ENCODE measurements around the gene STAT6. TPM values are rescaled to one million over a fixed set of nuclear protein-coding genes. Genes with fewer than 3 reads are reported as not detected.

The STAT6 gene, protein sequence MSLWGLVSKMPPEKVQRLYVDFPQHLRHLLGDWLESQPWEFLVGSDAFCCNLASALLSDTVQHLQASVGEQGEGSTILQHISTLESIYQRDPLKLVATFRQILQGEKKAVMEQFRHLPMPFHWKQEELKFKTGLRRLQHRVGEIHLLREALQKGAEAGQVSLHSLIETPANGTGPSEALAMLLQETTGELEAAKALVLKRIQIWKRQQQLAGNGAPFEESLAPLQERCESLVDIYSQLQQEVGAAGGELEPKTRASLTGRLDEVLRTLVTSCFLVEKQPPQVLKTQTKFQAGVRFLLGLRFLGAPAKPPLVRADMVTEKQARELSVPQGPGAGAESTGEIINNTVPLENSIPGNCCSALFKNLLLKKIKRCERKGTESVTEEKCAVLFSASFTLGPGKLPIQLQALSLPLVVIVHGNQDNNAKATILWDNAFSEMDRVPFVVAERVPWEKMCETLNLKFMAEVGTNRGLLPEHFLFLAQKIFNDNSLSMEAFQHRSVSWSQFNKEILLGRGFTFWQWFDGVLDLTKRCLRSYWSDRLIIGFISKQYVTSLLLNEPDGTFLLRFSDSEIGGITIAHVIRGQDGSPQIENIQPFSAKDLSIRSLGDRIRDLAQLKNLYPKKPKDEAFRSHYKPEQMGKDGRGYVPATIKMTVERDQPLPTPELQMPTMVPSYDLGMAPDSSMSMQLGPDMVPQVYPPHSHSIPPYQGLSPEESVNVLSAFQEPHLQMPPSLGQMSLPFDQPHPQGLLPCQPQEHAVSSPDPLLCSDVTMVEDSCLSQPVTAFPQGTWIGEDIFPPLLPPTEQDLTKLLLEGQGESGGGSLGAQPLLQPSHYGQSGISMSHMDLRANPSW
- 4.7 TPM for total RNA-seq

- peak; percentile 50 for DNase-seq
Observed at GRCh38 chr12:57111031-57111734, at the start of gene STAT6. TSS of gene STAT6 (minus strand) at chr12:57111362. CDS start at chr12:57108278, 3,084 bp downstream.

DNA sequence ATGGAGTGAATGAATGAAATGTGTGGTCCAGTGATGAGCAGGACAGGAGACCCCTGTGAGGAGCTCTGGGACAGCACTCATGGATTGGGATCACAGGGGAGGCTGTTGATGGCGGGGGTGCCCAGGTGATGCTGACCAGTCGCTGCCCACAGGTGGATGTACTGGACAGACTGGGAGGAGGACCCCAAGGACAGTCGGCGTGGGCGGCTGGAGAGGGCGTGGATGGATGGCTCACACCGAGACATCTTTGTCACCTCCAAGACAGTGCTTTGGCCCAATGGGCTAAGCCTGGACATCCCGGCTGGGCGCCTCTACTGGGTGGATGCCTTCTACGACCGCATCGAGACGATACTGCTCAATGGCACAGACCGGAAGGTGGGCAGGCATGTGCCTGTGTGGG is 49.6 kb upstream of the STAT6 start:
- no peak for DNase-seq

GRCh38 chr12:57160040-57160439 is 48.9 kb upstream of the STAT6 start:
- DNase-seq: no peak

GRCh38 chr12:57159311-57159710 is 48.1 kb upstream of the STAT6 start:
- DNase-seq: no peak

GRCh38 chr12:57158665-57159064 is 47.5 kb upstream of the STAT6 start:
- DNase-seq: no peak

DNA sequence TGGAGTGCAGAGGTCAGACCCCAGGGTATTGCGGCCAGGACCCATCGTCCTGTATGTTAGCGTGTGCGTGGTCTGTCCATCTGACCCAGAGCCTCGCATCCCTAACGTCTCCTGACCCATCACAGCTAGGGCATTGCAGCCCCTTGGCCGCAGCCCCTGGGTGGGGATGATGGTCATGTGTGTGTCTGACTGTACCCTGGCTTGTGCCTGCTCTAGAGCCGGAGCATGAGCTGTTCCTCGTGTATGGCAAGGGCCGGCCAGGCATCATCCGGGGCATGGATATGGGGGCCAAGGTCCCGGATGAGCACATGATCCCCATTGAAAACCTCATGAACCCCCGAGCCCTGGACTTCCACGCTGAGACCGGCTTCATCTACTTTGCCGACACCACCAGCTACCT is 47.0 kb upstream of the STAT6 start:
- DNase-seq: no peak

- no peak for DNase-seq
Observed at GRCh38 chr12:57157588-57158173, 46.5 kb upstream of the STAT6 start.

DNA sequence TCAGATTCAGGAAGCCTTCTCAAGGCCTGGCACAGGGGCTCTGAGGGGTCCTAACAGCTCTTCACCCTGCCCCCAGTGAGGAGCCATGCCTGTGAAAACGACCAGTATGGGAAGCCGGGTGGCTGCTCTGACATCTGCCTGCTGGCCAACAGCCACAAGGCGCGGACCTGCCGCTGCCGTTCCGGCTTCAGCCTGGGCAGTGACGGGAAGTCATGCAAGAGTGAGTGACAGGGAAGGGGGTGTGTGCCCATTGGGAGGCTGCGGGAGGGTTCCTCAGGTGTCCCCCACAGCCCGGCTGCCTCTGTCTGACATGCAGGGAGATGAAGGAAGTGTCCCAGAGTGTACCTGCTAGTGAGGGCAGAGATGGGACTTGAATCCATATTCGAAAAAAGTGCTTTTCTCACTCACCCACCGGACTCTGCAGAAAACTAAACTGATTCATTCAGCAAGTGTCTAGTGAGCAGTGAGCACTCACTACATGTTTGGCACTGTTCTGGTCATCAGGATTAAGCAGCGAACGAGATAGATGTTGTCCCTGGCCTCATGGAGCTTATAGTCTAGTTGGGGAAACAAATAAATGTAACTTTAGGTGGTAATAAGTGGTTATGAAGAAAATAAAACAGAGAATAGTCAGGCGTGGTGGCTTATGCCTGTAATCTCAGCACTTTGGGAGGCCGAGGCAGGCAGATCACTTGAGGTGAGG is 45.7 kb upstream of the STAT6 start:
- no peak for DNase-seq

- no peak for DNase-seq
Observed at GRCh38 chr12:57154804-57155434, 43.8 kb upstream of the STAT6 start.

DNA sequence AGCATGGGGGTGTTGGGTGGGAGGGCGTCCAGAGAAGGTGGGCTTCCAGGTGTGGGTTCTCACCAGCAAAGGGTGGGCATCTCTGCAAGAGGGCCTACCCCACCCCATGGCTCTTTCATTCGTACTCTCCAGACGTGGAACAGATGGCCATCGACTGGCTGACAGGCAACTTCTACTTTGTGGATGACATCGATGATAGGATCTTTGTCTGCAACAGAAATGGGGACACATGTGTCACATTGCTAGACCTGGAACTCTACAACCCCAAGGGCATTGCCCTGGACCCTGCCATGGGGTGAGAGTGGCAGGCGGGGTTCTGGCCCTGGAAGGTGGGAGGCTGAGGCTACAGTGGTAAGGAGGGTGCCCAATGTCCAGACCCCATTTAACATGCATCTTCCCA is 42.9 kb upstream of the STAT6 start:
- no peak for DNase-seq

- DNase-seq: no peak
Observed at GRCh38 chr12:57153415-57153997, 42.3 kb upstream of the STAT6 start.

GRCh38 chr12:57152639-57153038 is 41.5 kb upstream of the STAT6 start:
- DNase-seq: no peak

- DNase-seq: no peak
Observed at GRCh38 chr12:57151741-57152630, 40.8 kb upstream of the STAT6 start.

DNA sequence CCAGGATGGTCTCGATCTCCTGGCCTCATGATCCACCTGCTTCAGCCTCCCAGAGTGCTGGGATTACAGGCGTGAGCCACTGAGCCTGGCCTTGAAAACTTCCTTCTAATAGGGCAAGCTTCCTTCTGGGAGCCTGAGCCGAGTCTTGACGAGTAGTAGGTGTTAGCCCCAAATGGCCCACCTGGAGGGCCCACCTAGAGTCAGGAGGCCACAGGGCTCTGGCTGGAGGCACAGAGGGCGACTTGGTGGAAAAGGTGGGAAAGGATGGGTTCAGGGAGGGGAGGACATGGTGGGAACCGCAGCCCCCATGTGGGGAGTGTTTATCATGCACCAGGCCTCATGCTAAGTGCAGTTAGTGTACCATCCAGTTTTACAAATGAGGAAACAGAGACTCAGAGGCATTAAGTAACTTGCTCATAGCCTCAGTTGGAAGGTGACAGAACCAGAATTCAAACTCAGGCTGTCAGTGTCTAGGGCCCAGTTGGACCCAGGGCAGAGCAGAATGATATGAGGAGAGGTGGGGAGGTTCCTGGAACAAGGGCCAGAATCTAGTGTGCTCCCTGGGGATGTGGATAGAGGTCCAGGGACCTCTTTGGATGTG is 39.3 kb upstream of the STAT6 start:
- DNase-seq: no peak

DNA sequence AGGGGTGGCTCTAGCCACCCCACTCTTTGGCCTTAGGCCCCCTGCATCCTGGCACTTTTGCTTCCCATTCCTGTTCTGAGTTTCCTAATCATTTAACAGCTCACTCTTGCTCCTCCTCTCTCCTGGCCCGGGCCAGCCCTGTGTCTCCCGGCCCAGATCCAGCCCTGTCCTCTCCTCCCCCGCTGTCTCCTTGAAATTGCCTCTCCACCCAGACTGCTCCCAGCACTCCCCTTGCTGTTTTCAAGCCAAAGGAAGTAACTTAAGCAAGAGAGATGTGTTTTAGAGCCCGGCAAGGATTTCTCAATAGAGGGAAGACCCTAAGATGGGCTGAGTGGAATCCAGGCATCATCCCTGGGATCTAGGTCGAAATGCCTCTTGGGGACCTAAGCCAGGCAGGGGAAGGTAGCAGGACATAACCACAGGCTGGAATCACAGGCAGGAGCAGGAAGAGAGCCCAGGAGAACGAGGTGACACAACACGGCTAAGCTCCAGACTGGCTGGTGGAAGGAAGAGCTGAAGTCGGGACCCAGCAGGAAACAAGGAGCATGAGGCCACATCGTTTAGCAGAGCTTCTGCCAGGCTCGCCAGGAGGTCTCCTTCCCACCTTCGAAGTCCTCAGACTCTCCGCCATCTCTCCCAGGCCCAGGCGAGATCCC is 38.2 kb upstream of the STAT6 start:
- no peak for DNase-seq

DNA sequence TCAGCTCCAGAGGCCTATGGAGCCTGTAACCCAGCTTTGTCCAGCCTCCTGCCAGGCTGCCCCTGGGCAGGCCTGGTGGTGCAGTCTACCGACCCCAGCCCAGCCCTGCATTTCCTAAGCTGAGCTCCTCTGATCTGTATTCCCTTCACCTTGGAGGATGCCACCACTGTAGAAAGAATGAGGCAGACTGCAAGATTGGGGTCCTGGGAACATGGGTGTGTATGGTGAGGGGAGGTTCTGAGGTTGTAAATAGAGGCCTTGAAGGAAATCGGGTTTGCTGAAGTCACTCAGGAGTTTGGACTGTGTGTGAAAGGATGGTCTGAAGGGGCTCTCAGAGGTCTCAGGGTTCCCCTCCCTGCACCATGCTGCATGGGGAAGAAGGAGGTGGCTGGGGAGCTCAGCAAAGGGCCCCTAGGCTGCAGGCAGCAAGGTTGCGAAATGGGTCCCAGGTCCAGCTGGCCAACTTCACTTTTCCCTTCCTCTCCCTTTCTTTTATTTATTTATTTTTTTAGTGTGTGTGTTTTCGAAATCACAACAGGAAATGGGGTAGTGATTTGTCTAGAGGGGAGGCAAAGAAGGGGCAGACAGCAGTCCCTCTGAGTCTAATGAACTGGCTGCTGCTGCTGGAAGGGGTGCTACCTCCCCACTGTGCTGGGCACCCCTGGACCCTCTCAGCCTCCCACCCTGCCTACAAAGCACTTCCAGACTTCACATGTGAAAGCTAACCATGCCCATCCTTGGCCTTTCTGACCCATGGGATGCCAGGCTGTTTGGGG is 37.5 kb upstream of the STAT6 start:
- DNase-seq: no peak

- DNase-seq: no peak
Observed at GRCh38 chr12:57146961-57147944, 36.1 kb upstream of the STAT6 start, which contains the start of gene LRP1-AS. TSS of gene LRP1-AS (minus strand) at chr12:57147619.
